H1 (cell line): Measurements from ENCODE around the gene DNMT1. TPM values are rescaled to one million over a fixed set of nuclear protein-coding genes. Genes with fewer than 3 reads are reported as not detected.
A peak's percentile ranks its signal among the peaks of the same experiment; 100 is the strongest.

Source experiments
- CTCF ChIA-PET: fragments of 300-600 bp; sonication (Branson Sonifier 250); formaldehyde crosslinking; loops from one replicate; lab custom pipeline; 2021; ENCODE audit not compliant: partially characterized antibody; lab: Charles Lee
- POLR2A ChIA-PET: fragments of 300-600 bp; sonication (Branson Sonifier 250); formaldehyde crosslinking; loops from one replicate; lab custom pipeline; 2021; ENCODE audit warnings: inconsistent platforms; ENCODE audit not compliant: partially characterized antibody; lab: Charles Lee
- DNase-seq, 2 experiments: peaks; one replicate each; pipeline versions ENCODE4 v3.0.0 to v3.0.0-alpha.2; 2010 to 2022; ENCODE audit warnings: low spot score in 2 of 2, low read depth in 1 of 2, mixed read lengths in 1 of 2
- FAIRE-seq: peaks from 2 replicates; lab custom pipeline; 2011; peaks lifted over from hg19 to GRCh38; lab: Jason Lieb, UNC
- H2AFZ ChIP-seq: 2 replicates; pipeline ENCODE4 v1.8.1; 2012; ENCODE audit warnings: low read length, inconsistent platforms
- H2AK5ac ChIP-seq: 2 replicates; pipeline ENCODE4 v1.6.1; 2013; ENCODE audit warnings: low read depth, low read length
- H2BK120ac ChIP-seq: replicated peaks from 2 replicates; pipeline ENCODE3; 2013; ENCODE audit warnings: low read depth, low read length, inconsistent platforms
- H2BK12ac ChIP-seq: 2 replicates; pipeline ENCODE4 v1.6.1; 2013; ENCODE audit warnings: low read depth, low read length
- H2BK15ac ChIP-seq: 2 replicates; pipeline ENCODE4 v1.6.1; 2013; ENCODE audit warnings: low read length
- H2BK20ac ChIP-seq: 2 replicates; pipeline ENCODE4 v1.6.1; 2013; ENCODE audit warnings: low read length
- H2BK5ac ChIP-seq: 2 replicates; pipeline ENCODE4 v1.6.1; 2013; ENCODE audit warnings: low read depth, low read length
- H3K14ac ChIP-seq: 2 replicates; pipeline ENCODE4 v1.6.1; 2013; ENCODE audit warnings: inconsistent platforms; ENCODE audit not compliant: insufficient read length
- H3K18ac ChIP-seq: 2 replicates; pipeline ENCODE4 v1.6.1; 2013; ENCODE audit warnings: low read length; ENCODE audit errors: extremely low read depth
- H3K23ac ChIP-seq: 2 replicates; pipeline ENCODE4 v1.6.1; 2013; ENCODE audit warnings: inconsistent platforms; ENCODE audit not compliant: insufficient read length
- H3K23me2 ChIP-seq: 2 replicates; pipeline ENCODE4 v1.6.1; 2013; ENCODE audit warnings: low read depth, low read length
- H3K27ac ChIP-seq: 2 replicates; pipeline ENCODE4 v1.6.1; 2011; ENCODE audit warnings: low read depth, low read length, inconsistent platforms
- H3K27me3 ChIP-seq, 4 experiments: replicated peaks in 1 of 4; 1 replicate in 1 of 4; 2 replicates in 3 of 4; pipeline versions ENCODE4 v1.6.1 to v1.8.1; 2011 to 2013; ENCODE audit warnings: low read length in 3 of 4, mild to moderate bottlenecking in 3 of 4, inconsistent platforms in 2 of 4, mixed read lengths in 2 of 4, moderate library complexity in 1 of 4; ENCODE audit not compliant: control insufficient read depth in 3 of 4, insufficient read depth in 3 of 4; ENCODE audit errors: extremely low read depth in 1 of 4
- H3K36me3 ChIP-seq, 4 experiments: 2 replicates each; pipeline versions ENCODE4 v1.6.1 to v1.8.1; 2011 to 2013; ENCODE audit warnings: mild to moderate bottlenecking in 4 of 4, low read length in 3 of 4, moderate library complexity in 2 of 4, control low read depth in 1 of 4, inconsistent platforms in 1 of 4; ENCODE audit not compliant: insufficient read depth in 4 of 4, control insufficient read depth in 2 of 4
- H3K4ac ChIP-seq: replicated peaks from 2 replicates; pipeline ENCODE3; 2013; ENCODE audit warnings: low read length, low read depth, mixed read lengths, inconsistent platforms; ENCODE audit not compliant: insufficient read length
- H3K4me1 ChIP-seq, 4 experiments: replicated peaks in 1 of 4; 1 replicate in 1 of 4; 2 replicates in 3 of 4; pipeline versions ENCODE4 v1.6.1 to v1.8.1; 2011 to 2013; ENCODE audit warnings: low read length in 3 of 4, inconsistent platforms in 2 of 4, mixed read lengths in 1 of 4; ENCODE audit not compliant: insufficient read depth in 4 of 4, control insufficient read depth in 3 of 4
- H3K4me2 ChIP-seq, 2 experiments: 2 replicates each; pipeline versions ENCODE4 v1.6.1 to v1.8.1; 2011 to 2013; ENCODE audit warnings: low read depth in 2 of 2, low read length in 2 of 2, control low read depth in 1 of 2, inconsistent platforms in 1 of 2, mild to moderate bottlenecking in 1 of 2; ENCODE audit not compliant: insufficient read depth in 1 of 2
- H3K4me3 ChIP-seq, 4 experiments: fragments of 200-600, 300-600 bp in 1 of 4; sonication (generic), shearing (Covaris generic), sonication (Bioruptor Twin) in 1 of 4; 2 replicates each; pipeline versions ENCODE4 v1.5.1 to v1.8.1; 2011 to 2016; ENCODE audit warnings: low read length in 4 of 4, low read depth in 3 of 4, control low read depth in 2 of 4, inconsistent platforms in 2 of 4, mild to moderate bottlenecking in 2 of 4, mixed read lengths in 1 of 4, moderate library complexity in 1 of 4; ENCODE audit not compliant: insufficient read depth in 2 of 4; ENCODE audit errors: extremely low read depth in 1 of 4
- H3K56ac ChIP-seq: replicated peaks from 2 replicates; pipeline ENCODE3; 2013; ENCODE audit warnings: low read depth, mild to moderate bottlenecking, mixed read lengths, low read length, inconsistent platforms; ENCODE audit not compliant: insufficient read length
- H3K79me1 ChIP-seq: 2 replicates; pipeline ENCODE4 v1.6.1; 2013; ENCODE audit warnings: low read depth, low read length, control low read depth
- H3K79me2 ChIP-seq, 2 experiments: 2 replicates each; pipeline versions ENCODE4 v1.6.1 to v1.8.1; 2012 to 2013; ENCODE audit warnings: low read length in 2 of 2, mild to moderate bottlenecking in 2 of 2, inconsistent platforms in 1 of 2; ENCODE audit not compliant: insufficient read depth in 2 of 2, control insufficient read depth in 1 of 2
- H3K9ac ChIP-seq, 4 experiments: replicated peaks in 1 of 4; 1 replicate in 1 of 4; 2 replicates in 3 of 4; pipeline versions ENCODE4 v1.6.1 to v1.8.1; 2011 to 2013; ENCODE audit warnings: low read depth in 3 of 4, low read length in 3 of 4, control low read depth in 2 of 4, mild to moderate bottlenecking in 2 of 4, moderate library complexity in 2 of 4, inconsistent platforms in 1 of 4; ENCODE audit errors: extremely low read depth in 1 of 4
- H3K9me3 ChIP-seq, 2 experiments: 2 replicates each; pipeline versions ENCODE4 v1.6.1 to v1.8.1; 2012 to 2013; ENCODE audit warnings: mild to moderate bottlenecking in 2 of 2, moderate library complexity in 2 of 2, control low read depth in 1 of 2, inconsistent platforms in 1 of 2, low read depth in 1 of 2, low read length in 1 of 2, mixed read lengths in 1 of 2; ENCODE audit not compliant: insufficient read depth in 2 of 2
- H4K20me1 ChIP-seq, 2 experiments: replicated peaks in 1 of 2; 2 replicates each; pipeline versions ENCODE3 to v1.8.1; 2011 to 2013; ENCODE audit warnings: inconsistent platforms in 2 of 2, low read length in 2 of 2, mild to moderate bottlenecking in 1 of 2; ENCODE audit not compliant: insufficient read depth in 2 of 2, control insufficient read depth in 1 of 2
- H4K5ac ChIP-seq: 2 replicates; pipeline ENCODE4 v1.6.1; 2013; ENCODE audit warnings: low read length, low read depth, mixed read lengths, inconsistent platforms; ENCODE audit not compliant: insufficient read length
- H4K8ac ChIP-seq: 2 replicates; pipeline ENCODE4 v1.8.0; 2013; ENCODE audit warnings: mild to moderate bottlenecking, moderate library complexity, low read length, inconsistent platforms; ENCODE audit not compliant: insufficient read depth; ENCODE audit errors: extremely low read depth
- H4K91ac ChIP-seq: replicated peaks from 2 replicates; pipeline ENCODE3; 2013; ENCODE audit warnings: low read length, mixed read lengths, inconsistent platforms; ENCODE audit not compliant: insufficient read length
- ASH2L ChIP-seq: fragments of 200-600, 300-600 bp; sonication (generic); IDR thresholded peaks from one replicate; pipeline ENCODE4 v1.7.1; 2017; ENCODE audit warnings: low read length
- BCL11A ChIP-seq, 2 experiments: IDR thresholded peaks; one replicate each; pipeline ENCODE4 v1.6.1; 2011; ENCODE audit warnings: low read depth in 2 of 2, low read length in 2 of 2, mild to moderate bottlenecking in 2 of 2
- CTBP2 ChIP-seq: IDR thresholded peaks from 2 replicates; pipeline ENCODE4 v1.7.0; 2011; ENCODE audit warnings: borderline replicate concordance, mild to moderate bottlenecking, moderate library complexity, mixed read lengths, low read length; ENCODE audit not compliant: insufficient read depth, insufficient read length
- FOSL1 ChIP-seq: IDR thresholded peaks from 2 replicates; pipeline ENCODE4 v1.6.1; 2011; ENCODE audit warnings: mild to moderate bottlenecking, low read depth, low read length, moderate library complexity; ENCODE audit not compliant: insufficient read depth
- HDAC2 ChIP-seq, 2 experiments: fragments of 300-600 bp in 1 of 2; sonication (generic) in 1 of 2; IDR thresholded peaks; 2 replicates each; pipeline ENCODE4 v1.6.1; 2011 to 2012; ENCODE audit warnings: low read depth in 2 of 2, low read length in 2 of 2, mild to moderate bottlenecking in 2 of 2, moderate library complexity in 2 of 2, borderline replicate concordance in 1 of 2, inconsistent platforms in 1 of 2
- KDM1A ChIP-seq: fragments of 200-600, 300-600 bp; sonication (generic); IDR thresholded peaks from 2 replicates; pipeline ENCODE4 v1.7.1; 2016; ENCODE audit warnings: mild to moderate bottlenecking, low read length, borderline replicate concordance
- RAD21 ChIP-seq, 2 experiments: IDR thresholded peaks in 1 of 2; conservative IDR thresholded peaks in 1 of 2; 2 replicates each; pipeline ENCODE4 v1.6.1; 2011; ENCODE audit warnings: low read depth in 2 of 2, low read length in 2 of 2, improper control_type of control experiment in 1 of 2, inconsistent platforms in 1 of 2, mild to moderate bottlenecking in 1 of 2, moderate library complexity in 1 of 2
- SIRT6 ChIP-seq: IDR thresholded peaks from one replicate; pipeline ENCODE4 v1.7.1; 2012; ENCODE audit warnings: low read length, inconsistent platforms
- TAF1 ChIP-seq: IDR thresholded peaks from 2 replicates; pipeline ENCODE4 v1.6.1; 2011; ENCODE audit warnings: mild to moderate bottlenecking, low read depth, low read length
- TBP ChIP-seq: IDR thresholded peaks from 2 replicates; pipeline ENCODE4 v1.6.1; 2011; ENCODE audit warnings: low read depth, low read length, improper control_type of control experiment
- TEAD4 ChIP-seq: IDR thresholded peaks from 2 replicates; pipeline ENCODE4 v1.6.1; 2012; ENCODE audit warnings: low read depth, low read length, inconsistent platforms, mixed read lengths
- WGBS, 2 experiments: shearing (Covaris generic) in 1 of 2; methylation state at CpG; one replicate each; pipeline versions ENCODE4 v1.1.6 to v1.1.7; 2013 to 2015; ENCODE audit warnings: low lambda C conversion rate in 2 of 2, mixed read lengths in 2 of 2, inconsistent platforms in 1 of 2, low coverage in 1 of 2, missing lambda C conversion rate in 1 of 2; ENCODE audit not compliant: insufficient replicate concordance in 2 of 2, insufficient coverage in 1 of 2, insufficient read length in 1 of 2; ENCODE audit errors: extremely low coverage in 1 of 2, missing lambda C conversion rate in 1 of 2; 5-methylcytosine and 5-hydroxymethylcytosine counted together
- polyA plus RNA-seq, 7 experiments: library from polyadenylated mRNA; depleted of rRNA in 3 of 7; stranded (reverse) in 5 of 7; unstranded in 2 of 7; fragments of >200 nt in 5 of 7; fragments of 200-250 nt in 2 of 7; gene quantifications; 1 replicate in 5 of 7; 2 replicates in 1 of 7; 4 replicates in 1 of 7; pipeline versions ENCODE4 v1.2.1 to v1.2.3, GENCODE V29; 2011 to 2013; ENCODE audit warnings: missing spikeins in 2 of 7, mixed read lengths in 2 of 7
- total RNA-seq: library from RNA; stranded (reverse); fragmentation: NEBNext Ultra II Directional; extraction: Animal tissue kit (Norgen Biotek cat#: 25700); gene quantifications from 2 replicates; pipeline ENCODE4 v1.2.1, GENCODE V29; 2021
- TF ChIP-seq, protein P1 (sequence below): IDR thresholded peaks from 2 replicates; pipeline ENCODE4 v1.6.1; 2012; ENCODE audit warnings: inconsistent platforms

DNMT1 gene
- total and polyA plus RNA-seq, 2 of the 8 experiments (the other 6 are each of a cell fraction or from before 2014, with no cell fraction given), result 101 to 210 TPM

DNA sequence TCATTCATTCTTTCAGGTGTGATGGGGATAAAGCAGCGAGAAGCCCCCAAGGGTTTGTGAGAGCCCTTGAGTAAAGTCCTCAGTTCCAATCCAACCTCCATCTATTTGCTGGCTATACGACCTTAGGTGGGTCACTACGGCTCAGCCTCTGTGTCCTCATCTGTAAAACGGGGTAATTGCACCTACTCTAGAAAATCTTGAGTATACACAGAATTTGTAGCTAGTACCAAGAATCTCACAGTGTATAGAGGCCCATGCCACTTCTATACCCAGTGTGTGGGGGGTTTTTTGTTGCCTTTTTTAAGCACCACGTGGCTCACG, 406 bp upstream of the DNMT1 start:
- DNase-seq (no peak), FAIRE-seq (no peak)
- ChIA-PET CTCF (interaction anchor here (1.4 to 2.3 kb wide), 3 partner anchors 26 to 55 kb away, joined by 3 to 9 read pairs (median 7); no protein-coding TSS in a partner anchor), POLR2A (interaction anchor here (0.9 to 2.1 kb wide), 20 partner anchors 9 to 196 kb away, joined by 3 to 14 read pairs (median 3); partner anchors contain the start of genes ICAM1, MRPL4, RAVER1 and S1PR2)
- no peak overlapping the region for H3K27ac ChIP-seq
- no peaks in the 10 kb centered on the region for H3K9me3 ChIP-seq
- no peak overlapping the region for H3K23ac ChIP-seq
- H3K4me3 ChIP-seq, result peak overlapping the region; percentile 64 to 92 (median 80); a peak in 7 of 8 replicates
- H3K4me2 ChIP-seq, result peak overlapping the region; percentile 51 to 93
- H3K14ac ChIP-seq, result no peak overlapping the region
- no peak overlapping the region; the same call in 1 of the 2 replicates for H2AFZ ChIP-seq
- H3K9ac ChIP-seq, result peak overlapping the region in 2 of 4 experiments; percentile 28 to 43; a peak in 2 of 7 replicates
- no peaks in the 10 kb centered on the region for H3K4me1 ChIP-seq
- H4K20me1 ChIP-seq, result peaks cover 0 to 8% of the 10 kb centered on the region in 2 experiments
- peaks cover 4% of the 10 kb centered on the region; the same call in 1 of the 2 replicates for H3K79me1 ChIP-seq
- H4K91ac ChIP-seq, result peak overlapping the region; percentile 79
- peaks cover 0 to 6% (median under 1%) of the 10 kb centered on the region in 4 experiments; a peak in 2 of 8 replicates for H3K36me3 ChIP-seq
- no peak overlapping the region for H3K56ac ChIP-seq
- peak overlapping the region; percentile 98; the same call in 1 of the 2 replicates for H2BK5ac ChIP-seq
- no peak overlapping the region; the same call in 1 of the 2 replicates for H2AK5ac ChIP-seq
- no peak overlapping the region for H4K8ac ChIP-seq
- no peak overlapping the region for H2BK20ac ChIP-seq
- H2BK15ac ChIP-seq, result no peak overlapping the region
- peaks cover 8% of the 10 kb centered on the region for H3K23me2 ChIP-seq
- WGBS, 2 experiments, result 44% methylated on average over 6 of the region's 6 CpGs; no CpG with 5 or more reads in 1 of the 2 experiments
- no peaks in the 10 kb centered on the region for H3K27me3 ChIP-seq
- H2BK120ac ChIP-seq, result no peak overlapping the region
- peak overlapping the region; percentile 24 for H3K18ac ChIP-seq
- H3K4ac ChIP-seq, result no peak overlapping the region
- peaks cover 31 to 42% of the 10 kb centered on the region in 2 experiments for H3K79me2 ChIP-seq
- no peak overlapping the region for H2BK12ac ChIP-seq
- peak overlapping the region; percentile 86 for H4K5ac ChIP-seq
- no peak for TF ChIP-seq TEAD4
- TF ChIP-seq TAF1, result peak; percentile 65; the same call in 1 of the 2 replicates
- peak; percentile 97 for TF ChIP-seq KDM1A
- no peak for TF ChIP-seq SIRT6
- TF ChIP-seq RAD21 (IDR thresholded peaks at IDR 0.05 in 1 of 2, conservative IDR thresholded peaks at IDR 0.05 in 1 of 2; ENCODE audit: low read depth in 2 of 2, low read length in 2 of 2), result no peak
- TF ChIP-seq ASH2L, result peak; percentile 9
- TF ChIP-seq HDAC2 (IDR thresholded peaks at IDR 0.05; ENCODE audit: borderline replicate concordance in 1 of 2, low read depth in 2 of 2, low read length in 2 of 2), result peak in 1 of 2 experiments; percentile 77; a peak in 2 of 4 replicates
- TF ChIP-seq, protein P1, sequence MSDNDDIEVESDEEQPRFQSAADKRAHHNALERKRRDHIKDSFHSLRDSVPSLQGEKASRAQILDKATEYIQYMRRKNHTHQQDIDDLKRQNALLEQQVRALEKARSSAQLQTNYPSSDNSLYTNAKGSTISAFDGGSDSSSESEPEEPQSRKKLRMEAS, result no peak
- no peak for TF ChIP-seq FOSL1
- peak; percentile 3 for TF ChIP-seq CTBP2
- TF ChIP-seq BCL11A (IDR thresholded peaks at IDR 0.05; ENCODE audit: low read depth in 2 of 2, low read length in 2 of 2), result no peak
- no peak for TF ChIP-seq TBP
